Upper lobe of left lung (tissue), 4 donors: ENCODE data around the gene DOK5.

Experiments
- EP300 ChIP-seq, 4 donors: sonication (generic); formaldehyde crosslinking; IDR thresholded peaks; one replicate each; pipeline ENCODE4 v1.5.1; 2017; ENCODE audit warnings: antibody characterized with exemption in 4 of 4, control low read depth in 2 of 4
- POLR2A ChIP-seq, 4 donors: fragments of 450-650 bp; IDR thresholded peaks; one replicate each; pipeline ENCODE4 v1.5.1; 2016 to 2017; ENCODE audit warnings: antibody characterized with exemption in 4 of 4, mild to moderate bottlenecking in 2 of 4
- TF ChIP-seq, protein P1 (sequence below), 6 experiments: fragments of 450-650 bp in 4 of 6; fragments of 200-600 bp in 2 of 6; sonication (generic) in 2 of 6; IDR thresholded peaks; one replicate each; pipeline ENCODE4 v1.5.1; 2016 to 2019; ENCODE audit warnings: antibody characterized with exemption in 6 of 6

DNA sequence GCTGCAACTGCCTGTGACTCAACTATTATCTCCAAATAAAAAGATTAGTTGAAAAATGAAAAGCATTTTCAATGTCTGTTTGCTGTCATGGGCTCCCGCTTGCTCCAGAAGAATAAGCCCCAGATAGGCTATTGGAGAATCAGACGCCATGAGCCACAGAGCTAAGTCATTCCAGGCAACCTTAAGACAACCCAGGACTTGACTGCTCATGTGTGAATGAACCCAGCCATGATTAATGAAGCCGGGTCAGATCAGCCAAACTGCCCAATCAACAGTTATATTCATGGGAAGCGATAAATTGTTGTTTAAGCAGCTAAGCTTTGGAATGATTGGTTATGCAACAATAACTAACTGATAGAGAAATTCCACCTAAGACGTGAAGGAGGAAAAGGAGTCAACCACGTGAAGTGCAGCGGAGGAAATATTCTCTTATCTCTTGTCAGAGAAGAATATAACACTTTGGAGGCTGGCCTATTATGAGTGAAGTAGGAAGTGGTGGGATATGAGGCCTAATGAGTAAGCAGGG is 64.2 kb downstream of the DOK5 start:
- TF ChIP-seq, protein P1, sequence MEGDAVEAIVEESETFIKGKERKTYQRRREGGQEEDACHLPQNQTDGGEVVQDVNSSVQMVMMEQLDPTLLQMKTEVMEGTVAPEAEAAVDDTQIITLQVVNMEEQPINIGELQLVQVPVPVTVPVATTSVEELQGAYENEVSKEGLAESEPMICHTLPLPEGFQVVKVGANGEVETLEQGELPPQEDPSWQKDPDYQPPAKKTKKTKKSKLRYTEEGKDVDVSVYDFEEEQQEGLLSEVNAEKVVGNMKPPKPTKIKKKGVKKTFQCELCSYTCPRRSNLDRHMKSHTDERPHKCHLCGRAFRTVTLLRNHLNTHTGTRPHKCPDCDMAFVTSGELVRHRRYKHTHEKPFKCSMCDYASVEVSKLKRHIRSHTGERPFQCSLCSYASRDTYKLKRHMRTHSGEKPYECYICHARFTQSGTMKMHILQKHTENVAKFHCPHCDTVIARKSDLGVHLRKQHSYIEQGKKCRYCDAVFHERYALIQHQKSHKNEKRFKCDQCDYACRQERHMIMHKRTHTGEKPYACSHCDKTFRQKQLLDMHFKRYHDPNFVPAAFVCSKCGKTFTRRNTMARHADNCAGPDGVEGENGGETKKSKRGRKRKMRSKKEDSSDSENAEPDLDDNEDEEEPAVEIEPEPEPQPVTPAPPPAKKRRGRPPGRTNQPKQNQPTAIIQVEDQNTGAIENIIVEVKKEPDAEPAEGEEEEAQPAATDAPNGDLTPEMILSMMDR (IDR thresholded peaks at IDR 0.05), result no peak
- TF ChIP-seq POLR2A (IDR thresholded peaks at IDR 0.05) (no peak), EP300 (IDR thresholded peaks at IDR 0.05) (no peak)
